Loucy (cell line): ENCODE measurements around the gene HOXB8.

ENCODE experiments used
- CTCF ChIP-seq: fragments of 200-600 bp; sonication (generic); conservative IDR thresholded peaks from 2 replicates; pipeline ENCODE4 v1.5.1; 2014; ENCODE audit warnings: mild to moderate bottlenecking, antibody characterized with exemption, low read length
- EZH2phosphoT487 ChIP-seq: fragments of 200-600 bp; IDR thresholded peaks from 2 replicates; pipeline ENCODE4 v1.6.1; 2018; ENCODE audit warnings: antibody characterized with exemption, mild to moderate bottlenecking, moderate library complexity, borderline replicate concordance

- peak; percentile 85 for TF ChIP-seq CTCF
- no peak for TF ChIP-seq EZH2phosphoT487
These were observed 21.1 kb downstream of the HOXB8 start for GRCh38 chr17:48593840-48594537.
